HUDEP-2 (cell line): ENCODE results near the gene ABRAXAS1.
"Not testable (repeated sequence)": the region's sequence is repeated elsewhere in the genome, so short reads cannot be mapped to it uniquely, and the experiment has no call there.

Source experiments
- DNase-seq, 76 experiments: peaks; one replicate each; lab custom pipeline; 2025; ENCODE audit not compliant: unreplicated experiment in 76 of 76; lab: John Stamatoyannopoulos, UW

The ABRAXAS1 gene

DNA sequence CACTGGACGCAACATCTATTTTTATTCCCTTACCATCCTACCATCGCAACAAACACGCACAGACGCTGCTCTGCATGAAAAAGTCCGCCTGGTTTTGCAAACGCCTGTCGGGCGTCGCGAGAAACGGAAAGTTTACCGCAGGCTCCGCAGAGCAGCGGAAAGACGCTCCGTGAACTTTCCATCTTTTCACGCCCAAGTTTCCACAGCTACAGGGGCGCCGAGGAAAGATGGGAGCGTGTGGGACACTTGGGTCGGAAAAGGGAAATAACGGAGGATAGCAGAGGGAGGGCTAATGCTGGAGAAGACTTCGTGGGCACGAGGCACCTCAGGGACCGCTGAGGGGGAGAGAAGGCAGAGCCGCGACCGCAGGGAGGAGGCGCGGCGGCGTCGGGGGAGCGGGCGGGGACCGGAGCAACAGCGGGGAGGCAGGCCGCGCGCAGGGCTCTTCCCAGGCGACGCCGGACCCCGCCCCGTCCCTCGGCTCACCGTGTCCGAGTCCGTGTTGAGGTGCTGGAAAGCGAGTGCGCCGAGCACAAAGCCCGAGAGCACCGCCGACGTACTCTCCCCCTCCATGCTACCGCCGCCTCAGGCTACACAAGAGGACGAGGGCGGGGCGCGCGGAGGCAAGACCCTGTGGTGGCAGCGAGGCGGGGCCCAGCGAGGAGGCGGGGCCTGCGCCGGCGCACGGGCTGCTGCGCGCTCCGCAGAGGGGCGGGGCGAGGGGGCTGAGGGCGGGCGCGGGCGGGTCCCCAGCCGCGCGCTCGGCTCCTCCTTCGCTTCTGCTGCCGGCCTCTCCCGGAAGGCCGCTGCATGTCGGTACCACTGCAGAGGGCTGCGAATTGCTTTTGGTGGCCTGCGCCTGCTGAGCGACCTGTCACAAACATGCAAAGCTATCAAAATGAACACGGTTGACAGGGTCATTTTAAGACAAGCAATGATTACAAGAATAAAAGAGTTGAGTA lies at the start of gene ABRAXAS1:
ABRAXAS1 (minus strand) TSS at position 601 of the 962 bp plus-strand sequence; CDS start at position 573, 28 bp downstream.
- DNase-seq, result peak; percentile 22 to 95 (median 88)

DNA sequence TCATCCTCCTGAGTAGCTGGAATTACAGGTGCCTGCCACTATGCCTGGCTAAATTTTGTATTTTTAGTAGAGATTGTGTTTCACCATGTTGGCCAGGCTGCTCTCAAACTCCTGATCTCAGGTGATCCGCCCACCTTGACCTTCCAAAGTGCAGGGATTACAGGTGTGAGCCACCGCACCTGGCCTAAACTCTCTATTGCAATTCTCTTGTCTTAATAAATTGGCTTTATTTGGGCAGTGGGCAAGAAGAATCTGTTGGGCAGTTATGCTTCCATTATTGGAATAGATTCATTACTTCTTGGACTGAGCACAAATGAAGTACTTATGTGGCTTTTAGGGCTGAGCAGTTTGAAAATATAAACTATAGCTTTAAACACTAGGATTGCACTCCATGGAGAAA lies 42.8 kb upstream of the ABRAXAS1 start:
- no peak for DNase-seq

DNA sequence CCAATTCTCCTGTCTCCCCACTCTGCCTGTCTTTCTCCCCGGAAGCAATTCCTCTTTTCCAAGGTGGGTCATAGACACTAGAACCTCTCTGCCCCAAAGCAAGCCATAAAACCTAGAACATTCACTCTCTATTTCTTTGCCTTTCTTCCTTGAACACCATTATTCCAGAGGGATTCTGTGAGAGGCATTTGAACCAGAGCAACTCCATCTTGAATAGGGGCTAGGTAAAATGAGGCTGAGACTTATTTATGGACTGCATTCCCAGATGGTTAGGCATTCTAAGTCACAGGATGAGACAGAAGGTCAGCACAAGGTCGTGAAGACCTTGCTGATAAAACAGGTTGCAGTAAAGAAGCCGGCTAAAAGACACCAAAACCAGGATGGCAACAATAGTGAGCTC lies 37.3 kb upstream of the ABRAXAS1 start:
- no peak for DNase-seq

DNA sequence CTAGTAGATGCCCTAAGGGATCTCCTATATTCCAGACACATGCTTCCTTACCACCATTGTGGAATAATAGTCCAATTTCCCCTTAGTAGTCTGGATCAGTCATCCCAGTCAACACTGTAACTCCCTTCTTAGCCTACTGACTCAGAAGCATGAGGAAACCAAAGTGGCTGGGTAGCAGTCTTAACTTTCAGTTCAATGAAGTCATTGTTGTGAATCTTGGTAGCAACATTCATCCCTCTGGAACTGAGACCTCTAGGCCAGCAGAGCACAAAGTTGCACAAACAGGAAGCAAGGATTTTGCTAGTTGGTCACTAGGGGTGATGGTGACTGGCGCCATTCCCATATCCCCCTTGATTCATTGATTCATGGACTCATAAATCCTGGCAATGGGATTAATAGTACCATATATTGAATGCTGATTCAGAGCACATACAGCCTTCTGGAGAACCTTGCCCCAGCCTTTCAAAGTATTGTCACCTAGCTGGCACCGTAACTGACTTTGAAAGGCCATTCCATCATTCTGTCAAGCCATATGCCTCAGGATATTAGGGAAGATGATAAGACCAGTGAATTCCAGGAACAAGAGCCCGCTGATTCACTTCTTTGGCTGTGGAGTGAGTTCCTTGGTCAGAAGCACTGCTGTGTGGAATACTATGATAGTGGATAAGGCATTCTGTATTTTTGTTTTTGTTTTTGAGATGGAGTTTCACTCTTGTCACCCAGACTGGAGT lies 31.3 kb upstream of the ABRAXAS1 start:
- peak in 1 of 76 experiments; percentile 2 for DNase-seq

DNA sequence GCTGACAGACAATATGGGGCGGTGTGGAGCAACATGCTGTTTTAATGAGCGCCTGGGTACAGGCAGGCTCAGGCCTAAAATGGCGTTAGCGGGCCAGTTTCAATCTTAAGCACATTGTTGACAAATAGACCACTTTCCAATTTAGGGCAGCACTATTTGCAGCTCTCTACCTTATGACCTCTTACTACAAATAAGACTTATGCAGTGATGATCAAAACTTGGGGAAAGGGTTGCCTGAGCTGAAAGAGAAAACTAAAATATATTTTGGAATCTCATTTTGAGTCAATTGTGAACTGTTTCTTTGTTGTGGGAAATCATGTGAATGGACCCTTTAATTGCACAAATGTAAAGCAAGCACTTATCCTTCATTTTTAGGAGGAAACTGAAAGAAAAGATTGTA lies 25.5 kb upstream of the ABRAXAS1 start:
- no peak for DNase-seq

DNA sequence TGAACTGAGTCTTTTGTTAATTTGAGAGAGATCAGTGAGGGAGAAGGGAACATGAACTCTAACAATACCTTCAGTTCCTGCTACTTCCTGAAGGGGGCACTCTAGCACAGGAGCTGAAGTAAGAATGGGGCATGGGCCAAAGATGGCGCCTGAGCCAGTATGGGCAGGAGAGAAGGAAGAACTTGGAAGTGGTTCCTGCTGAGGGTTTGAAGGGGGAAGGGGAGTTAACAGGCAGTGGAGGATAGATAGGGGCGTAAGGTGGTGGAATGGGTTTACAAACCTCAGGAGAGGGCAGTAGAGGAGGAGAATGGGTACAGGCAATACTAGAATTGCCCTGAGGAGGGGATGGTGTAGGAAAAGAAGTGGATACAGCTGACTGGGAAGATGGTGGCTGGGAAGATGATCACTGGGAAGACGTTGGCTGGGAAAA lies 24.3 kb upstream of the ABRAXAS1 start:
- DNase-seq, result peak in 62 of 76 experiments; percentile 2 to 73 (median 33)

DNA sequence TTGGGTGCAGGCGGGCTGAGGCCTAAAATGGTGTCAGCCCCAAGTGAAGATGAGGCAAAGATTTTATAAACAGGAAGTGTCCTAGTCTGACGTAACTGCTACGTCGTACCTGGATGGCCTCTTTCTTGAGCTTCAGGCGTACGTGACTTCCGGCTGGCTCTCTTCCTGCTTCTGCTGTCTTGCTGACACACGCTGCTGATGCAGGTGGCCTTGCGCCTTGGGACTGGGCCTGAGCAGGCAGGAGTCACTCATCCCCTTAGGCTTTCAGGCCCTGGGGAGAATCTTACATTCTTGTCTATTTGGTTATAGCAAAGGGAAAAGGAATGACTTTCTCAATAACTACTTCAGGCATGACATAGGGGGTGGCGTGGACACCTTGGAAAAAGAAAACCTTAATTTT lies 20.1 kb upstream of the ABRAXAS1 start:
- DNase-seq, result no peak

DNA sequence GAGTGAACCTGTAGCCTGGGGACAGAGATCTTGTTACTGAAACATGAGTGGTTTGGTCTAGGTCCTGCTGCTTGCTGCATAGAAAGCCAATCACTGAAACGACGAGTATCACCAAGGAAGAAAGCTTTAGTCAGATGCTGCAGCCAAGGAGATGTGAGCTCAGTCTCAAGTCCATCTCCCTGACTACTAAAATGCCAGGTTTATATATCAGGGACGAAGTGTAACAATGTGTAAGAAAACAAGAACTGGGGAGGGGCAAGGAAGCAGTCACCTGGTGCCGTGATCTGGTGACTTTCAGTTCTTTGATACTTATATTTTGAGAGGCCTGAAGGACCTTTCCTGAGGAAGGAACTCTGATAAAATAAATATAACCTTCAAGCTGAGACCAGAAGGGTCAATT lies 19.6 kb upstream of the ABRAXAS1 start:
- no peak for DNase-seq

DNA sequence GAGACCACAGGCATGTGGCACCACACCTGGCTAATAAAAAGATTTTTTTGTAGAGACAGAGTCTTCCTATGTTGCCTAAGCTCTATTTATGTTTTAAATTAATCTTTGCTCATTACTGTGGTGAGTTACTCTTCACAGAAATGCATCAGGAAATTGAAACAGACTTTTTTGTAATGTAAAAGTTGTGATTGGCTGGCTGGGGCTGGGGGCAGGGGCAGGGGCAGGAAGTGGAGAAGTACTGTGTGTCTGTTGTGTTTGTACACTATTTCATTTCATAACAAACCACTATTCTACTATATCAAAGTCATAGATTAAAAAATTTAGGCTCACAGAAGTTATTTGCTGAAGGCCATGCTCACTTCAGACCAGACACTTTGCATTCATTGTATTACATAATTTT lies 19.1 kb upstream of the ABRAXAS1 start:
- DNase-seq, result no peak

DNA sequence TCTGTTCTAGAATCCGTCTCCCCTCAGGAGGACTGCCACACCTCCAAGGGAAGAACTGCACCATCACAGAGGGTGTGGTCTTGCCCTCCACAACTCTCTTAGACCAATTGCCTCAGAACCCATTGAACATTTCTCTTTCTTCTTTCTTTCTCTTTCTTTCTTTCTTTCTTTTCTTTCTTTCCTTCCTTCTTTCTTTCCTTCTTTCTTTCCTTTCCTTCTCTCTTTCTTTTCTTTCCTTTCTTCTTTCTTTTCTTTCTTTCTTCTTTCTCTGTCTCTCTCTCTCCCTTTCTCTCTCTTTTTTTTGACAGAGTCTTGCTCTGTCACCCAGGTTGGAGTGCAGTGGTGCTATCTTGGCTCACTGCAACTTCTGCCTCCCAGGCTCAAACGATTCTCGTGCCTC lies 16.8 kb upstream of the ABRAXAS1 start:
- DNase-seq, result not testable (repeated sequence)

DNA sequence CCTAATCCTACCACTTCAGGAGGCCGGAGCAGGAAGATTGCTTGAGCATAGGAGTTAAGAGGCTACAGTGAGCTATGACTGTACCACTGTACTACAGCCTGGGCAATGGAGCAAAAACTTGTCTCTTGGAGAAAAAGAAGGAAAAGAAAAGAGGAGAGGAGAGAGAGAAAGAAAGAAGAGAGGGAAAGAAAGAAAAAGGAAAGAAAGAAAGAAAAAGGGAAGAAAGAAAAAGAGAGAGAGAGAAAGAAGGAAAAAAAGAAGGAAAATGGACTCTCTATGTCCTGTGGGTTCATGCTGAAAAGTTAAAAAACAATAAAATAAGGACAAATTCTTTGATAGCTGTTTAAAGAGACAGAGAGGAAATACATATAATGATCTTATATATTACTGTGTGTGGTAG lies 13.3 kb upstream of the ABRAXAS1 start:
- no peak for DNase-seq

DNA sequence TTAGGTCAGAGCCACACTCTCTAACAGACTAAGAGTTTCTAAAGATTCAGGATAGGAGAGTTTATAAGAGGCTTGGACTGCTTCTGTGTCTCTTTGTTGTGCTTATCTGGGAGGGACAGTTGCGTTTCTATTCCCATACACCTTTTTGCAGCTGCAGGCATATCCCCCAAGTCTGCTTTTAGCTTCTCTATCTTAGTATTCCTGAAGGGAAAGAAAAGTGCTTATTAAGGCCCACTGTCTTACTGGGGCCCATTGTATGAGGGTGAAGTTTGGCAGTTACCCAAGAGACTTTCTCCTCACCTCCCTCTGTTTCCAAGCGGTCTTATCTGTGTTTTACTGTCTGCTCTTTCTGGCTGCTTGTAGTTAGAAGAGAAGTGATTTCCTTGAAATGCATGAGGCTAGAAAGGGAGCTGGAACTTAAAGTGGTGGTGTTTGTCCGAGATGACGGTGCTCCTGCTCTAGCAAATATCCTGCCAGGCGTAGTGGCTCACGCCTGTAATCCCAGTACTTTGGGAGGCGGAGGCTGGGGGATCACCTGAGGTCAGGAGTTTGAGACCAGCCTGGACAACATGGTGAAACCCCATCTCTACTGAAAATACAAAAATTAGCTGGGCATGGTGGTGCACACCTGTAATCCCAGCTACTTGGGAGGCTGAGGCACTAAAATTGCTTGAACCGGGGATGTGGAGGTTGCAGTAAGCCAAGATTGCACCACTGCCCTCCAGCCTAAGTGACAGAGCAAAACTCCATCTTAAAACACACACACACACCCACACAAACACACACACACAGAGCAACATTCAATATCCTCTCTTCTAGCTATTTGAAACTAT lies 11.4 kb upstream of the ABRAXAS1 start:
- peak in 30 of 76 experiments; percentile 1 to 59 (median 35) for DNase-seq

DNA sequence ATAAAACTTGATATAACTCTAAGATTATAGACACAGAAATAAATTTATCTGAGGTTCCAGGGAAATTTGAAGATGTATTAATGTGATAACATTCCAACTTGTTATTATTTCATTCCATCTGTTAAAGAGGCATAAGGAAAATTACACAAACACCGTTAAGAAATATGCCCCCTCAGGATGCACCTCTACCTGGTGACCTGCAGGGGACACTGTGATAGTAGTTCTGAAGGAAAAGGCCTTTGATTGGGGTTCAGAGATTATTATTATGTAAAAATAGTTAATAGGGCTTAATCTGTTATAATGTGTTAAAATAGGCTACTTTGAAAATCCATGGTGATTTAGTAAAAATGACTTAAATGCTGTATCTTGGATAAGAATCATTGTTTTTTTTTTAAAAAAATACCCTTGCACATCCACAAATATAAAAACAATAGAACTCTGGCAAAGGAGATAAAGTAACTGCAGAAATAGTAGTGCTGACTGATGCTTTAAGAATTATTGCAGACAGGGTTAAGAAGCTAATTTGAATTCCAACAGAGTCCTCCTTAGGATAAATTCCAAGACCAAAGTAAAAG lies 6.1 kb upstream of the ABRAXAS1 start:
- DNase-seq, result peak in 11 of 76 experiments; percentile 1 to 32 (median 10)

DNA sequence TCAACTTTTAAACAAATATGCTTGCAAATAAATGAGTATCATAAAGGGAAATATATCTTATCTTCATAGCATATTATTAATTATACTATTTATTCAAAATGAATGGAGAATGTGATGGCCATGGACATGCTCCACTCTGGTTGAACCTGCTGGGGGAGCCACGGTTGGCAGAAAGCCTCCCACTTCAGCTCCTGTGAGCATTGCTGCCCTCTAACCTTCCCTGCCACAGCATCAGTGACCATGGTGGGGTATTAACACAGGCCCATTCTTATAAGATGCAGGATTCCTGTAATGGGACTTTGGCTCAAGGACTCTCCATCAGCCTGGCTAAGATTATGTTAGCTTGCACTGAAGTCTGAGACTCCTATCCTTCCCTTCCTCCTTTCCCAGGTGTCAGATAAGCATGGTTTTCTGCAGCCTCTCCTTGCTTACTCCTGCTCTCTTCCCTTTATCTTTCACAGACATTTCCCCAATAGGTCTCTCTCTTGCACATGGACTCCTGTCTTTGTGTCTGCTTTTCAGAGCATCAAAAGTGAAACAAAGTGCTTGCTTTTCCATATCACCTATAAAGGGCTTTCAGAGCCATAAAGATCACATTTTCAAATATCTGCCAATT lies 4.9 kb upstream of the ABRAXAS1 start:
- DNase-seq, result peak in 11 of 76 experiments; percentile 1 to 34 (median 11)

DNA sequence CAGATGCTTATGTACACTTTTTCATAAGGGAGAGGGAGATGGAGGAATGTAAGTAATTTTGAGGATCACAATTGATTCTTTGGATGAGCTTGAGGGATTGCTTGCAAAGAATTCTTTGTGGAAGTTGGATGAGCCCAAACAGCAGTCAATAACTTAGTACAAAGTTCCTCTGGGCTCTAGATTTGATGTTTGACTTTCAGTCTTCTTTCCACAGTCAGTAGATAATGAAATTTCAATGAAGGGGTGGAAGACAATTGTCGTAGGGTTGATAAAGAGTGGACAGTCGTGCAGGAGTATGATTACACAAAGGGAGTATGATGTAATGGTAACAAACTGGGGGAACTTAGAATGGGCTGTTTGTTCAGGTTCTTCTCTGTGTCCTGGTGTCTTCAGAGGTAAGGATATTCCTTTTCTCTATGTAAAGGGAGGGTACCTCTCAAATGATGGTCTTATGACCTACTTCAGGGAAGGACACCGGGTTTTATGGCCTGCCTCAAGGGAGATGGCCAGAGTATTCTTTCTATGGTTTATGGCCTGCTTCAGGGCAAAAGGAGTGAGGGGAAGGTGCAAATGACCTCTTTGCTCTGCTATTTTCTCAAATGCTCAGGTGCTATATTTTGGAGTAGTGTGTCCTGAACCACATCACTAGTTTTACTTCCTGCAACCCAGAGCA lies 1.7 kb upstream of the ABRAXAS1 start:
- peak in 17 of 76 experiments; percentile 3 to 41 (median 10) for DNase-seq

DNA sequence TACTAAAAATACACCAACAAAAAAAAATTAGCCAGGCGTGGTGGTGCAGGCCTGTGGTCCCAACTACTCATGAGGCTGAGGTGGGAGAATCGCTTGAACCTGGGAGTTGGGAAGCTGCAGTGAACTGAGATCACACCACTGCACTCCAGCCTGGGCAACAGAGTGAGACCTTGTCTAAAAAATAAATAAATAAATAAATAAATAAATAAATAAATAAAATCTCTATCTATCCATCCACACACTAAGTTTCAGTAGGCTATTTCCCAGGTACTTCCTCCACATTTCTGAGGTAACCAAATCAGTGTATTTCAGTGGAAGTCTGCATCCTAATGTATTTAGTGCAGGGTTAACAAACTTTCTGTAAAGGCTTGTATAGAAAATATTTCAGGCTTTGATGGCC lies 10.9 kb downstream of the ABRAXAS1 start:
- no peak for DNase-seq

DNA sequence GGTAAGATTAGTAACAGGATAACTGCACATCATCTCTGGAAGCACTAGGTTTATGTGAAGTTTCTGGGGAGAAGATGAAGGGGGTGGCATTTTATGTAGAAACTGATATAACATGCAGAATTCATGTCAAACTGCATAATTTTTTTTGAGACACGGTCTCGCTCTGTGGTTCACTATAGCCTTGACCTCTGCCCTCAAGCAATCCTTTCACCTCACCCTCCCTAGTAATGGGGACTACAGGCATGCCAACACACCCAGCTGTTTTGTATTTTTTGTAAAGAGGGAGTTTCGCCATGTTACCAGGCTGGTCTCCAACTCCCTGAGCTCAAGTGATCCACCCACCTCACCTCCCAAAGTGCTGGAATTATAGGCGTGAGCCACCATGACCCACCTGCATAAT lies 11.5 kb downstream of the ABRAXAS1 start:
- DNase-seq, result no peak

DNA sequence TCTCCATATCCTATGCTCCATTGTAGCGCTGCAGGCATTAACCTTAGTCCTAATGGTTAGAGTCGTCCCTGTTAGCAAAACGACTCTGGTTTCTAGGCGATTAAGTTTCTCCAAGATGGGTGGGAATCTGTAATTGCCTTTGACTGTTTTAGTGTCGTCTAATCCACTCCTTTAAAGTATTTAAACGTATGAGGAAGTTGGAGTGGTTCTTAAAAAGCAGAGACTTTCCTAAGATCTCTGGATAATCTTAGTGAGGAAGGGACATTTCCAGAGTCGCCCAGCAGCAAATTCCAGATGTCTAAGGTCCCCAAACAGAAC lies 28.8 kb downstream of the ABRAXAS1 start:
- no peak for DNase-seq
